Mammary epithelial cell (primary cell): Measurements from ENCODE around the gene RBM20.

Source experiments
- CTCF ChIP-seq, 2 donors: IDR thresholded peaks in 1 of 2; conservative IDR thresholded peaks in 1 of 2; 2 replicates each; pipeline ENCODE4 v1.5.1; 2011 to 2012; ENCODE audit warnings: inconsistent platforms in 2 of 2, low read length in 2 of 2, mild to moderate bottlenecking in 2 of 2, control low read depth in 1 of 2, low read depth in 1 of 2; ENCODE audit not compliant: insufficient read depth in 1 of 2; ENCODE audit errors: extremely low read depth in 1 of 2
- EZH2 ChIP-seq: IDR thresholded peaks from 2 replicates; pipeline ENCODE4 v1.6.1; 2012; ENCODE audit warnings: low read length, inconsistent platforms, borderline replicate concordance

GRCh38 chr10:110773693-110774068 lies 129.5 kb downstream of the RBM20 start:
- TF ChIP-seq CTCF (conservative IDR thresholded peaks at IDR 0.05 in 1 of 2, IDR thresholded peaks at IDR 0.05 in 1 of 2; ENCODE audit: extremely low read depth in 1 of 2, insufficient read depth in 1 of 2, low read depth in 1 of 2, low read length in 2 of 2) (no peak), EZH2 (no peak)
